Kidney epithelial cell (primary cell): ENCODE results near the gene IFI30. TPM values are rescaled to one million over a fixed set of nuclear protein-coding genes. Genes with fewer than 3 reads are reported as not detected.
A peak's percentile ranks its signal among the peaks of the same experiment; 100 is the strongest.

Experiments
- DNase-seq: peaks from one replicate; pipeline ENCODE4 v3.0.0-alpha.2; 2010; ENCODE audit warnings: low read depth
- H3K27me3 ChIP-seq: 2 replicates; pipeline ENCODE4 v1.6.0; 2011; ENCODE audit warnings: low read length; ENCODE audit not compliant: control insufficient read depth, insufficient read depth
- H3K36me3 ChIP-seq: 2 replicates; pipeline ENCODE4 v1.5.1; 2011; ENCODE audit warnings: low read length; ENCODE audit not compliant: control insufficient read depth, insufficient read depth
- H3K4me3 ChIP-seq: 2 replicates; pipeline ENCODE4 v1.5.1; 2011; ENCODE audit warnings: low read depth, mild to moderate bottlenecking, control low read depth, low read length
- total RNA-seq: library from RNA; depleted of rRNA; stranded (reverse); fragments of >200 nt; gene quantifications from 2 replicates; pipeline ENCODE4 v1.2.3, GENCODE V29; 2015
- TF ChIP-seq, protein P1 (sequence below): IDR thresholded peaks from 2 replicates; pipeline ENCODE4 v1.5.1; 2011; ENCODE audit warnings: mild to moderate bottlenecking, moderate library complexity, low read length, control low read depth, inconsistent platforms; ENCODE audit not compliant: insufficient read depth, poor library complexity, severe bottlenecking

Gene IFI30
- total RNA-seq, result 9.2 and 14.1 TPM in 2 replicates

DNA sequence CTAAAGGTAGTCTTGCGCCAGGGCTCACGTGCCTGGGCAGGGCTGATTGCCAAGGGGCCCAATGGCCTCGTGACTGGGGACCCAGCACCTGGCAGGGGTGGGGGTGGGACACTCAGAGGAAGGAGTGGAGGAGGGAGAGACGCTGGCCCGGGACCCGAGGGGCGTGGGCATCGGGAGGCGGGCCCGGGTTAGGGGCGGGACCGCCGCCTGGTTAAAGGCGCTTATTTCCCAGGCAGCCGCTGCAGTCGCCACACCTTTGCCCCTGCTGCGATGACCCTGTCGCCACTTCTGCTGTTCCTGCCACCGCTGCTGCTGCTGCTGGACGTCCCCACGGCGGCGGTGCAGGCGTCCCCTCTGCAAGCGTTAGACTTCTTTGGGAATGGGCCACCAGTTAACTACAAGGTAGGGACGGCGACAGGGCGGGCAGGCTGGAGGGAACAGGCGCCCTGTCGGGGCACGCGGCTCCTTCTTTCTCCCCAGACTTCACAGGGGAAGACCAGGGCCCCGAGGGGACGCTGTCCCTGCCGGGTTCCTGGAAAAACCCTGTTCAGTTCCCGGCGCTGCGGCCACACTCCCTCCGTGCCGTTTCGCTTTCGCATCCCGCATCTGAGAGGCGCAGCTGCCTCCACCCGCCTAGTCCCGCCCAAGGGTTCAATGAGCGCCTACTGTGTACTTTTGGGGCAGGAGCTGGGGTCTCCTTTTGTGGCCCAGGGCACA lies at the start of gene IFI30:
Gene IFI30, plus strand, starts transcription at position 242 of the 717 bp plus-strand sequence. Its CDS starts 29 bp downstream, at position 271.
- H3K27me3 ChIP-seq, result peaks cover 3% of the 10 kb centered on the region
- H3K36me3 ChIP-seq, result no peaks in the 10 kb centered on the region
- peak within 1 kb of the TSS; percentile 46 for H3K4me3 ChIP-seq
- TF ChIP-seq, protein P1, sequence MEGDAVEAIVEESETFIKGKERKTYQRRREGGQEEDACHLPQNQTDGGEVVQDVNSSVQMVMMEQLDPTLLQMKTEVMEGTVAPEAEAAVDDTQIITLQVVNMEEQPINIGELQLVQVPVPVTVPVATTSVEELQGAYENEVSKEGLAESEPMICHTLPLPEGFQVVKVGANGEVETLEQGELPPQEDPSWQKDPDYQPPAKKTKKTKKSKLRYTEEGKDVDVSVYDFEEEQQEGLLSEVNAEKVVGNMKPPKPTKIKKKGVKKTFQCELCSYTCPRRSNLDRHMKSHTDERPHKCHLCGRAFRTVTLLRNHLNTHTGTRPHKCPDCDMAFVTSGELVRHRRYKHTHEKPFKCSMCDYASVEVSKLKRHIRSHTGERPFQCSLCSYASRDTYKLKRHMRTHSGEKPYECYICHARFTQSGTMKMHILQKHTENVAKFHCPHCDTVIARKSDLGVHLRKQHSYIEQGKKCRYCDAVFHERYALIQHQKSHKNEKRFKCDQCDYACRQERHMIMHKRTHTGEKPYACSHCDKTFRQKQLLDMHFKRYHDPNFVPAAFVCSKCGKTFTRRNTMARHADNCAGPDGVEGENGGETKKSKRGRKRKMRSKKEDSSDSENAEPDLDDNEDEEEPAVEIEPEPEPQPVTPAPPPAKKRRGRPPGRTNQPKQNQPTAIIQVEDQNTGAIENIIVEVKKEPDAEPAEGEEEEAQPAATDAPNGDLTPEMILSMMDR, result no peak
- no peak for DNase-seq

GRCh38 chr19:18123819-18124218 lies 49.8 kb upstream of the IFI30 start:
- H3K36me3 ChIP-seq, result peaks cover 2% of the 10 kb centered on the region
- no peak for DNase-seq

GRCh38 chr19:18126097-18126496 lies 47.5 kb upstream of the IFI30 start:
- H3K27me3 ChIP-seq, result no peaks in the 10 kb centered on the region
- TF ChIP-seq, protein P1, result no peak
- DNase-seq, result no peak
- H3K36me3 ChIP-seq, result peaks cover 2% of the 10 kb centered on the region
- H3K4me3 ChIP-seq, result no peak overlapping the region

More at GRCh38 chr19:18123819-18124218, 49.8 kb upstream of the IFI30 start:
- Histone ChIP-seq H3K27me3 (no peaks in the 10 kb centered on the region), H3K4me3 (no peak overlapping the region)
- TF ChIP-seq, protein P1, result no peak

GRCh38 chr19:18128044-18128443 lies 45.6 kb upstream of the IFI30 start:
- Histone ChIP-seq H3K36me3 (peaks cover 2% of the 10 kb centered on the region), H3K27me3 (no peaks in the 10 kb centered on the region), H3K4me3 (no peak overlapping the region)
- DNase-seq, result no peak
- TF ChIP-seq, protein P1, result no peak

DNA sequence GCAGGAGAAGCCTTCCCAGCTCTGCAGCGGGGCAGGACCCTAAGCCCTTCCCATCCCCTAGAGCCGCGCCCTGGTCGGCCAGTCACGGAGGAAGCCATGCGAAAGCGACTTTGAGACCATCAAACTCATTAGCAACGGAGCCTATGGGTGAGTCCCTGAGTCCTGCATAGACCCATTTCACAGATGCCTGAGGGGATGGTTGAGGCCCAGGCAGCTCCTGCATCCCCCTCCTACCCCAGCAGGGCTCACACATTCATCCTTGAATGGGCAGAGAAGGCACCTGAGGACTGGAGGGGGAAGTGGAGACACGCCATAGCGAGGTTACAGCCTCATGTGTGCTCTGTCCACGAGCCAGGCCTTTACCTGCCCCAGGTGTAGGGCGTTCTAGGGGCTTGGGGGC lies 44.8 kb upstream of the IFI30 start:
- TF ChIP-seq, protein P1, result no peak
- Histone ChIP-seq H3K27me3 (no peaks in the 10 kb centered on the region), H3K4me3 (no peak overlapping the region), H3K36me3 (peaks cover 2% of the 10 kb centered on the region)
- no peak for DNase-seq
